K562 (cell line): Measurements from ENCODE around the gene INPP4B. TPM values are rescaled to one million over a fixed set of nuclear protein-coding genes. Genes with fewer than 3 reads are reported as not detected.

Source experiments
- ATAC-seq: fragments of 200-7000 bp; cut with Tn5 transposase; 3 replicates; pipeline ENCODE4 v1.9.1; 2020; ENCODE audit warnings: moderate library complexity
- BruUV-seq: library from RNA; stranded (reverse); fragments of 400-500 nt; replicated peaks from 2 replicates; lab custom pipeline; 2021; lab: Mats Ljungman, UMichigan
- CTCF ChIA-PET: fragments of 300-600 bp; formaldehyde crosslinking; extraction: SDS; loops from one replicate; lab custom pipeline; 2021; ENCODE audit warnings: low intra/inter-chr PET ratio; lab: Yijun Ruan, JAX
- POLR2A ChIA-PET: fragments of 300-600, 350-650 bp; sonication (Branson Sonifier 250); formaldehyde crosslinking; extraction: SDS; loops from one replicate; lab custom pipeline; 2021; ENCODE audit warnings: antibody characterized with exemption, inconsistent platforms; lab: Yijun Ruan, JAX
- DNase-seq, 4 experiments: peaks; one replicate each; pipeline versions ENCODE4 v3.0.0 to v3.0.0-alpha.2; 2011 to 2018; ENCODE audit warnings: low spot score in 3 of 4, mixed read lengths in 3 of 4; ENCODE audit errors: extremely low read depth in 1 of 4
- FAIRE-seq: peaks from 2 replicates; lab custom pipeline; 2011; peaks lifted over from hg19 to GRCh38; lab: Jason Lieb, UNC
- H2AFZ ChIP-seq: 2 replicates; pipeline ENCODE4 v1.6.0; 2011; ENCODE audit warnings: low read depth, low read length, control low read depth, inconsistent platforms
- H3K27ac ChIP-seq: fragments of 200-600 bp; 3 replicates; pipeline ENCODE4 v1.8.0; 2011; ENCODE audit warnings: low read depth, mild to moderate bottlenecking, control low read depth, inconsistent platforms, low read length, moderate library complexity, mixed read lengths; ENCODE audit errors: extremely low read depth
- H3K27me3 ChIP-seq, 2 experiments: fragments of 300-600 bp in 1 of 2; 2 replicates in 1 of 2; 3 replicates in 1 of 2; pipeline versions ENCODE4 v1.6.0 to v1.8.0; 2011; ENCODE audit warnings: inconsistent platforms in 2 of 2, low read length in 2 of 2, mild to moderate bottlenecking in 1 of 2, mixed read lengths in 1 of 2, moderate library complexity in 1 of 2; ENCODE audit not compliant: control insufficient read depth in 2 of 2, insufficient read depth in 2 of 2
- H3K36me3 ChIP-seq: fragments of 300-600 bp; 3 replicates; pipeline ENCODE4 v1.8.0; 2011; ENCODE audit warnings: mild to moderate bottlenecking, low read length, inconsistent platforms; ENCODE audit not compliant: control insufficient read depth, insufficient read depth
- H3K4me1 ChIP-seq, 2 experiments: fragments of 200-600 bp in 1 of 2; replicated peaks in 1 of 2; 2 replicates in 1 of 2; 3 replicates in 1 of 2; pipeline versions ENCODE4 v1.5.1 to v1.8.0; 2011; ENCODE audit warnings: inconsistent platforms in 2 of 2, low read length in 2 of 2, mild to moderate bottlenecking in 1 of 2, mixed read lengths in 1 of 2, moderate library complexity in 1 of 2; ENCODE audit not compliant: control insufficient read depth in 2 of 2, insufficient read depth in 2 of 2
- H3K4me2 ChIP-seq: 2 replicates; pipeline ENCODE4 v1.6.1; 2011; ENCODE audit warnings: low read length, control low read depth, inconsistent platforms, mixed read lengths; ENCODE audit not compliant: insufficient read depth
- H3K4me3 ChIP-seq: fragments of 200-600 bp; sonication (generic), shearing (Covaris generic); 2 replicates; pipeline ENCODE4 v1.5.1; 2016; ENCODE audit warnings: control low read depth, inconsistent platforms
- H3K79me2 ChIP-seq: fragments of 200-600 bp; 3 replicates; pipeline ENCODE4 v1.8.0; 2011; ENCODE audit warnings: low read length, inconsistent platforms; ENCODE audit not compliant: control insufficient read depth, insufficient read depth
- H3K9ac ChIP-seq, 2 experiments: 2 replicates each; pipeline versions ENCODE4 v1.6.0 to v1.6.1; 2011; ENCODE audit warnings: low read depth in 2 of 2, low read length in 2 of 2, control low read depth in 1 of 2, inconsistent platforms in 1 of 2, mild to moderate bottlenecking in 1 of 2, mixed read lengths in 1 of 2; ENCODE audit not compliant: insufficient read depth in 1 of 2
- H3K9me1 ChIP-seq: one replicate; pipeline ENCODE4 v1.6.0; 2011; ENCODE audit warnings: inconsistent platforms, mild to moderate bottlenecking, low read length, moderate library complexity; ENCODE audit not compliant: control insufficient read depth, insufficient read depth
- H3K9me3 ChIP-seq: replicated peaks from 2 replicates; pipeline ENCODE4 v1.5.1; 2011; ENCODE audit warnings: low read depth, low read length, inconsistent platforms; ENCODE audit not compliant: control insufficient read depth, insufficient read depth
- H4K20me1 ChIP-seq: replicated peaks from 2 replicates; pipeline ENCODE4 v1.6.1; 2011; ENCODE audit warnings: low read length, inconsistent platforms, mixed read lengths; ENCODE audit not compliant: control insufficient read depth, insufficient read depth
- EZH2 ChIP-seq: IDR thresholded peaks from 2 replicates; pipeline ENCODE4 v1.6.1; 2012; ENCODE audit warnings: low read depth, mild to moderate bottlenecking, inconsistent platforms, low read length, borderline replicate concordance
- LEF1 ChIP-seq: fragments of 450-650 bp; IDR thresholded peaks from 2 replicates; pipeline ENCODE4 v1.6.1; 2016; ENCODE audit warnings: mild to moderate bottlenecking
- NELFE ChIP-seq: IDR thresholded peaks from 2 replicates; pipeline ENCODE4 v1.6.1; 2011; ENCODE audit warnings: mild to moderate bottlenecking; ENCODE audit not compliant: insufficient read depth, insufficient read length
- SP2 ChIP-seq: IDR thresholded peaks from 2 replicates; pipeline ENCODE4 v1.6.1; 2011; ENCODE audit warnings: mild to moderate bottlenecking, low read depth, low read length, moderate library complexity; ENCODE audit not compliant: poor library complexity, severe bottlenecking; ENCODE audit errors: extremely low read depth
- ZFP1 ChIP-seq: fragments of 450-650 bp; formaldehyde crosslinking; IDR thresholded peaks from 2 replicates; pipeline ENCODE4 v1.4.0; 2020; ENCODE audit warnings: mild to moderate bottlenecking, mixed read lengths
- in situ Hi-C: fragments of 300-500 bp; cut with MboI; formaldehyde crosslinking; loops from 4 replicates; pipeline ENCODE4 v1.15.0; 2018; ENCODE audit warnings: inconsistent platforms, mixed read lengths
- intact Hi-C: fragments of 100-400 bp; cut with micrococcal nuclease; formaldehyde crosslinking; loops from 2 replicates; pipeline ENCODE4 v1.14.2; 2022
- polyA plus RNA-seq, 8 experiments: library from polyadenylated mRNA; depleted of rRNA in 4 of 8; stranded (reverse) in 5 of 8; unstranded in 3 of 8; fragments of >200 nt; fragmentation: Nextera tagmentation in 2 of 8; fragmentation: Illumina TruSeq in 1 of 8; extraction: Ambion mirVana in 2 of 8; extraction: Trizol in 1 of 8; gene quantifications; 2 replicates each; pipeline versions ENCODE4 v1.2.1 to v1.2.3, GENCODE V29; 2011 to 2014; ENCODE audit warnings: inconsistent platforms in 1 of 8, missing spikeins in 1 of 8
- total RNA-seq, 7 experiments: library from RNA; depleted of rRNA in 6 of 7; stranded (reverse); fragments of >200 nt in 6 of 7; fragmentation: Illumina TruSeq in 2 of 7; extraction: Trizol in 2 of 7; gene quantifications; 2 replicates each; pipeline versions ENCODE4 v1.2.1 to v1.2.3, GENCODE V29; 2011 to 2021; ENCODE audit warnings: low replicate concordance in 1 of 7
- TF ChIP-seq, protein P1 (sequence below): sonication (generic); formaldehyde crosslinking; IDR thresholded peaks from 2 replicates; pipeline ENCODE4 v1.8.0; 2022; ENCODE audit warnings: mild to moderate bottlenecking, missing genetic modification reagents

Gene INPP4B
- total and polyA plus RNA-seq, 9 of the 15 experiments (the other 6 are each of a cell fraction or from before 2014, with no cell fraction given): 0.04 to 0.11 TPM; not detected in 7

DNA sequence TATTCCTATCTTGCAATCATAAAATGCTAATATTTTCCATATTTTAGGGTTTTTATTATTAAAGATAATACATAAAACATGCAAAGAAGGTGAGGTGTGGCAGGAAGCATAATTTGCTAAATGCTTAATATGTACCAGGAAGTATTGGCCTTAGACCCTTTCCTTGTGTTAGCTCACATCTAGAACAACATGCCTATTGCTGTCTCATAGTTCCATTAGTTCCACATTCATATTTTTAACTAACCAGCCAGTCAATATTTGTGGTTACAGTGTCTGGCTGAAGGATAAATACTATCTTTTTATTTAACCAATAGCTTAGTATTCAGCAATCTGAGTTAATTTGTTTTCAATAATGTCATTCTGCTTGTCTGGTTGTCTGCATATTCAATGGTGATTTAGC, 432.6 kb downstream of the INPP4B start:
- no peak overlapping the region for H3K4me3 ChIP-seq
- no peaks in the 10 kb centered on the region for H3K4me1 ChIP-seq
- ChIA-PET CTCF (no interaction called here), POLR2A (no interaction called here)
- H3K27me3 ChIP-seq: no peaks in the 10 kb centered on the region
- no peaks in the 10 kb centered on the region for H4K20me1 ChIP-seq
- ATAC-seq (no peak), FAIRE-seq (no peak), DNase-seq (no peak)
- no peak for TF ChIP-seq NELFE
- TF ChIP-seq ZFP1 (CRISPR knock-in tag): no peak
- TF ChIP-seq, protein P1, sequence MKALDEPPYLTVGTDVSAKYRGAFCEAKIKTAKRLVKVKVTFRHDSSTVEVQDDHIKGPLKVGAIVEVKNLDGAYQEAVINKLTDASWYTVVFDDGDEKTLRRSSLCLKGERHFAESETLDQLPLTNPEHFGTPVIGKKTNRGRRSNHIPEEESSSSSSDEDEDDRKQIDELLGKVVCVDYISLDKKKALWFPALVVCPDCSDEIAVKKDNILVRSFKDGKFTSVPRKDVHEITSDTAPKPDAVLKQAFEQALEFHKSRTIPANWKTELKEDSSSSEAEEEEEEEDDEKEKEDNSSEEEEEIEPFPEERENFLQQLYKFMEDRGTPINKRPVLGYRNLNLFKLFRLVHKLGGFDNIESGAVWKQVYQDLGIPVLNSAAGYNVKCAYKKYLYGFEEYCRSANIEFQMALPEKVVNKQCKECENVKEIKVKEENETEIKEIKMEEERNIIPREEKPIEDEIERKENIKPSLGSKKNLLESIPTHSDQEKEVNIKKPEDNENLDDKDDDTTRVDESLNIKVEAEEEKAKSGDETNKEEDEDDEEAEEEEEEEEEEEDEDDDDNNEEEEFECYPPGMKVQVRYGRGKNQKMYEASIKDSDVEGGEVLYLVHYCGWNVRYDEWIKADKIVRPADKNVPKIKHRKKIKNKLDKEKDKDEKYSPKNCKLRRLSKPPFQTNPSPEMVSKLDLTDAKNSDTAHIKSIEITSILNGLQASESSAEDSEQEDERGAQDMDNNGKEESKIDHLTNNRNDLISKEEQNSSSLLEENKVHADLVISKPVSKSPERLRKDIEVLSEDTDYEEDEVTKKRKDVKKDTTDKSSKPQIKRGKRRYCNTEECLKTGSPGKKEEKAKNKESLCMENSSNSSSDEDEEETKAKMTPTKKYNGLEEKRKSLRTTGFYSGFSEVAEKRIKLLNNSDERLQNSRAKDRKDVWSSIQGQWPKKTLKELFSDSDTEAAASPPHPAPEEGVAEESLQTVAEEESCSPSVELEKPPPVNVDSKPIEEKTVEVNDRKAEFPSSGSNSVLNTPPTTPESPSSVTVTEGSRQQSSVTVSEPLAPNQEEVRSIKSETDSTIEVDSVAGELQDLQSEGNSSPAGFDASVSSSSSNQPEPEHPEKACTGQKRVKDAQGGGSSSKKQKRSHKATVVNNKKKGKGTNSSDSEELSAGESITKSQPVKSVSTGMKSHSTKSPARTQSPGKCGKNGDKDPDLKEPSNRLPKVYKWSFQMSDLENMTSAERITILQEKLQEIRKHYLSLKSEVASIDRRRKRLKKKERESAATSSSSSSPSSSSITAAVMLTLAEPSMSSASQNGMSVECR: no peak
- TF ChIP-seq LEF1: no peak
- TF ChIP-seq SP2: no peak
- no peak for TF ChIP-seq EZH2
- H2AFZ ChIP-seq: no peak overlapping the region
- no peak overlapping the region for H3K4me2 ChIP-seq
- no peaks in the 10 kb centered on the region for H3K36me3 ChIP-seq
- no peaks in the 10 kb centered on the region for H3K9me3 ChIP-seq
- no TSS peak for BruUV-seq
- H3K9ac ChIP-seq: no peak overlapping the region
- H3K9me1 ChIP-seq: no peaks in the 10 kb centered on the region
- no peaks in the 10 kb centered on the region for H3K79me2 ChIP-seq
- no peak overlapping the region for H3K27ac ChIP-seq
- in situ Hi-C loops (no loop called here), intact Hi-C loops (no loop called here)
